Calu3 (cell line): ENCODE data around the gene MID1. TPM values are rescaled to one million over a fixed set of nuclear protein-coding genes. Genes with fewer than 3 reads are reported as not detected.

Experiments used
- BruUV-seq: library from RNA; stranded (reverse); fragments of 400-500 nt; replicated peaks from 2 replicates; lab custom pipeline; 2021; lab: Mats Ljungman, UMichigan
- CTCF ChIA-PET: fragments of 300-600 bp; sonication (Branson Sonifier 250); formaldehyde crosslinking; loops from one replicate; lab custom pipeline; 2022; ENCODE audit warnings: antibody characterized with exemption; lab: Charles Lee
- DNase-seq: peaks from one replicate; pipeline ENCODE4 v3.0.0; 2022
- H3K27ac Mint-ChIP-seq: one replicate; pipeline ENCODE4 v1.8.0; 2022; ENCODE audit warnings: mixed read lengths; ENCODE audit not compliant: unreplicated experiment
- H3K27me3 Mint-ChIP-seq: one replicate; pipeline ENCODE4 v1.8.0; 2022; ENCODE audit warnings: mixed read lengths; ENCODE audit not compliant: unreplicated experiment
- H3K36me3 Mint-ChIP-seq: one replicate; pipeline ENCODE4 v1.8.0; 2022; ENCODE audit warnings: mild to moderate bottlenecking, moderate library complexity, mixed read lengths; ENCODE audit not compliant: insufficient read depth, unreplicated experiment
- H3K4me1 Mint-ChIP-seq: one replicate; pipeline ENCODE4 v1.8.0; 2022; ENCODE audit warnings: mild to moderate bottlenecking, low read depth, mixed read lengths; ENCODE audit not compliant: unreplicated experiment
- H3K4me3 Mint-ChIP-seq: one replicate; pipeline ENCODE4 v1.8.0; 2022; ENCODE audit warnings: mild to moderate bottlenecking, low read depth, moderate library complexity, mixed read lengths; ENCODE audit not compliant: unreplicated experiment
- H3K9me3 Mint-ChIP-seq: one replicate; pipeline ENCODE4 v1.8.0; 2022; ENCODE audit warnings: low read depth, mixed read lengths; ENCODE audit not compliant: unreplicated experiment
- intact Hi-C: fragments of 100-400 bp; cut with micrococcal nuclease; formaldehyde crosslinking; loops from one replicate; pipeline ENCODE4 v1.10.0; 2022; ENCODE audit not compliant: unreplicated experiment
- total RNA-seq: library from RNA; stranded (reverse); gene quantifications from 2 replicates; pipeline ENCODE4 v1.2.3, GENCODE V29; 2022
- TF ChIP-seq, protein P1 (sequence below): fragments of 200-600 bp; IDR thresholded peaks from one replicate; pipeline ENCODE4 v1.8.0; 2022; ENCODE audit warnings: antibody characterized with exemption; ENCODE audit not compliant: unreplicated experiment

The MID1 gene
- total RNA-seq, 1 experiment from 2014 or later = 85.6 TPM

DNA sequence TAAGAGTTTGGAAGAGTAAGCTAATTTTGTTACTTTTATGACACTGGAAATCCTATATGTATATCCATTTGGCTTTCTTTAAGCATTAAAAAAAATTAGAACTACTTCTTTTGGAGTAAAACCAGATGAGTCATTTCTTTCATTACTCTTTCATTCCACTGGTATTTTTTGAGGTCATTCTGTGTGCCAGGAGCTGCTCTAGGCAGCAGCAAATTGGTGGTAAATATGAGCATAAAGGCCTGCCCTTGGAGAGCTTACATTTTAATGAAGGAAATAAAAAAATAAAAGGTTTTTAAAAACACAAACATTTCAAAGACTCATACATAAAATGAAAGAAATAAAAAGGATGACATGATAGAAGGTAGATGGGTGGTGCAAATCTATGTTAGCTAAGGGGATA is 37.4 kb downstream of the MID1 start:
- TF ChIP-seq, protein P1, sequence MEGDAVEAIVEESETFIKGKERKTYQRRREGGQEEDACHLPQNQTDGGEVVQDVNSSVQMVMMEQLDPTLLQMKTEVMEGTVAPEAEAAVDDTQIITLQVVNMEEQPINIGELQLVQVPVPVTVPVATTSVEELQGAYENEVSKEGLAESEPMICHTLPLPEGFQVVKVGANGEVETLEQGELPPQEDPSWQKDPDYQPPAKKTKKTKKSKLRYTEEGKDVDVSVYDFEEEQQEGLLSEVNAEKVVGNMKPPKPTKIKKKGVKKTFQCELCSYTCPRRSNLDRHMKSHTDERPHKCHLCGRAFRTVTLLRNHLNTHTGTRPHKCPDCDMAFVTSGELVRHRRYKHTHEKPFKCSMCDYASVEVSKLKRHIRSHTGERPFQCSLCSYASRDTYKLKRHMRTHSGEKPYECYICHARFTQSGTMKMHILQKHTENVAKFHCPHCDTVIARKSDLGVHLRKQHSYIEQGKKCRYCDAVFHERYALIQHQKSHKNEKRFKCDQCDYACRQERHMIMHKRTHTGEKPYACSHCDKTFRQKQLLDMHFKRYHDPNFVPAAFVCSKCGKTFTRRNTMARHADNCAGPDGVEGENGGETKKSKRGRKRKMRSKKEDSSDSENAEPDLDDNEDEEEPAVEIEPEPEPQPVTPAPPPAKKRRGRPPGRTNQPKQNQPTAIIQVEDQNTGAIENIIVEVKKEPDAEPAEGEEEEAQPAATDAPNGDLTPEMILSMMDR = no peak
- CTCF ChIA-PET = interaction anchor here (1.1 kb wide), 1 partner anchor 13 kb away, joined by 3 read pairs; no protein-coding TSS in a partner anchor
- Mint-ChIP-seq H3K9me3 (peaks cover 9% of the 10 kb centered on the region), H3K4me3 (no peak overlapping the region), H3K27ac (peak overlapping the region; percentile 39), H3K4me1 (peaks cover 31% of the 10 kb centered on the region), H3K36me3 (peaks cover 60% of the 10 kb centered on the region), H3K27me3 (no peaks in the 10 kb centered on the region)
- intact Hi-C loops = no loop called here
- BruUV-seq = no TSS peak
- no peak for DNase-seq

- H3K36me3 Mint-ChIP-seq = peaks cover 58% of the 10 kb centered on the region
- peak overlapping the region; percentile 39 for H3K27ac Mint-ChIP-seq
- no TSS peak for BruUV-seq
- CTCF ChIA-PET = interaction anchor here (1.1 kb wide), 1 partner anchor 12 kb away, joined by 3 read pairs; no protein-coding TSS in a partner anchor
- DNase-seq = no peak
- TF ChIP-seq, protein P1 = no peak
- peaks cover 9% of the 10 kb centered on the region for H3K9me3 Mint-ChIP-seq
- no peaks in the 10 kb centered on the region for H3K27me3 Mint-ChIP-seq
- peaks cover 31% of the 10 kb centered on the region for H3K4me1 Mint-ChIP-seq
- no peak overlapping the region for H3K4me3 Mint-ChIP-seq
- intact Hi-C loops = no loop called here
These were observed 38.1 kb downstream of the MID1 start for GRCh38 chrX:10582215-10582733.

DNA sequence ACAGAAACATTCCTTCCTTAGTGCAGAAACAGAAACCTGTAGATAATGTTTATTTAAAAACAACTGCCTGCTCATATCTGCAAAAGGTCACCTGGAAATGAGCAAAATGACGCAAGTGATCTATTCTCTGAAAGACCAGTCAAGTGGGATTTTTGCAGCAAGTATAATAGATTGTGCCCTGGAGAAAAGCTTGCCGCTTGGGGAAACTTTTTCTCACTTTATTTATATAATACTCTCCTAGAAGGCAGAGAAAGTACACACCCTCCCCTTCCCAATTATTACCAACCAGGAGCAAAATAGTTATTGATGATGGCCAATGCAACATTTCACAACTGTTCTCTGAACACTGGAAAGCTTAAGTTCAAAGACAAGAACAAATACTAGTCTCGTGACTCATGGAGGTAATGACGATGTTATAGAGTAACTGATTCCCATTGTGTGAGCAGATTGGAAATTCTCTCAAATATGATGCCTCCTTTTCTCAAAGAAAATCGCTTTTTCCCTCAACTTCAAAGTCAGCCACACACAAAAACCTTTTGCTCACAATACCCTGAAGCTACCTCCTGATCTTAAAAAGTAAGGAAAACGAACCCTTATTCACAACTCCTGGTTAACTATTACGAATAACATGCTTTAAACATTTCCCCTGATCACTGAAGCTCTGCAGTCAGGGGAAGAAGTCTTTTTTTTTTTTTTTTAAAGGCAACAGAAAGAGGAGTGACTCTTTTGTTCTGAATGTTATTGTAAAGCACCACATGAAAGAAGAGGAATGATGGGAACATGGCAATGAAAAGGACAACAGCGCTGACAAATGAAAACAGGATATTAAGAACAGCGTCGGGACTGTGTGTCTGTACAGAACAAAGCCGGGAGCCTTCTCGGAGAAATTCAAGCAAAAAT is 41.0 kb downstream of the MID1 start:
- TF ChIP-seq, protein P1 = no peak
- H3K4me1 Mint-ChIP-seq = peaks cover 60% of the 10 kb centered on the region
- H3K9me3 Mint-ChIP-seq = peaks cover 6% of the 10 kb centered on the region
- TSS peak; percentile 98 for BruUV-seq
- CTCF ChIA-PET = no interaction called here
- intact Hi-C loops = loop anchor here (5.0 kb wide), 2 partner anchors 33 to 67 kb away; no protein-coding TSS in a partner anchor
- H3K27me3 Mint-ChIP-seq = no peaks in the 10 kb centered on the region
- peak; percentile 39 for DNase-seq
- peak overlapping the region; percentile 64 for H3K4me3 Mint-ChIP-seq
- peaks cover 46% of the 10 kb centered on the region for H3K36me3 Mint-ChIP-seq
- peak overlapping the region; percentile 99 for H3K27ac Mint-ChIP-seq

- DNase-seq = no peak
- peaks cover 41% of the 10 kb centered on the region for H3K36me3 Mint-ChIP-seq
- H3K27ac Mint-ChIP-seq = peak overlapping the region; percentile 99
- TF ChIP-seq, protein P1 = no peak
- peak overlapping the region; percentile 64 for H3K4me3 Mint-ChIP-seq
- peaks cover 69% of the 10 kb centered on the region for H3K4me1 Mint-ChIP-seq
- BruUV-seq = no TSS peak
- CTCF ChIA-PET = no interaction called here
- peaks cover 3% of the 10 kb centered on the region for H3K9me3 Mint-ChIP-seq
- no peaks in the 10 kb centered on the region for H3K27me3 Mint-ChIP-seq
- intact Hi-C loops = loop anchor here (5.0 kb wide), 2 partner anchors 34 to 66 kb away; no protein-coding TSS in a partner anchor
These were observed 41.9 kb downstream of the MID1 start for GRCh38 chrX:10578527-10578926.
